ENCODE results near the gene MRPS11. TPM values are rescaled to one million over a fixed set of nuclear protein-coding genes. Genes with fewer than 3 reads are reported as not detected.

The MRPS11 gene
- total and polyA plus RNA-seq, 9 of the 15 experiments (the other 6 are each of a cell fraction or from before 2014, with no cell fraction given), result 28.3 to 83.2 (median 53.1) TPM

GRCh38 chr15:88487796-88488523 lies 20.5 kb downstream of the MRPS11 start:
- Histone ChIP-seq H3K4me2 (ENCODE audit: insufficient read depth, low read length) (no peak overlapping the region), H3K9ac (ENCODE audit: insufficient read depth in 1 of 2, low read depth in 2 of 2, low read length in 2 of 2) (peak overlapping the region in 1 of 2 experiments; percentile 49; a peak in 1 of 4 replicates), H3K36me3 (ENCODE audit: control insufficient read depth, insufficient read depth, low read length) (no peaks in the 10 kb centered on the region), H2AFZ (ENCODE audit: low read depth, low read length) (no peak overlapping the region), H4K20me1 (replicated peaks; ENCODE audit: control insufficient read depth, insufficient read depth, low read length) (no peaks in the 10 kb centered on the region; the same call in 1 of the 2 replicates), H3K27me3 (ENCODE audit: control insufficient read depth in 2 of 2, insufficient read depth in 2 of 2, low read length in 2 of 2) (no peaks in the 10 kb centered on the region), H3K4me1 (replicated peaks in 1 of 2; ENCODE audit: control insufficient read depth in 2 of 2, insufficient read depth in 2 of 2, low read length in 2 of 2) (peaks cover 0 to 10% of the 10 kb centered on the region in 2 experiments; a peak in 1 of 5 replicates), H3K9me1 (ENCODE audit: control insufficient read depth, insufficient read depth, low read length) (no peaks in the 10 kb centered on the region), H3K79me2 (ENCODE audit: control insufficient read depth, insufficient read depth, low read length) (no peaks in the 10 kb centered on the region), H3K27ac (ENCODE audit: extremely low read depth, low read depth, low read length) (no peak overlapping the region), H3K4me3 (no peak overlapping the region), H3K9me3 (replicated peaks; ENCODE audit: control insufficient read depth, insufficient read depth, low read depth, low read length) (no peaks in the 10 kb centered on the region)
- CTCF ChIA-PET (ENCODE audit: low intra/inter-chr PET ratio), result no interaction called here
- BruUV-seq (replicated peaks), result no TSS peak
- intact Hi-C loops (cut with micrococcal nuclease), result no loop called here
- 51% methylated on average over 9 of the region's 11 CpGs for WGBS (ENCODE audit: insufficient coverage, low coverage, missing lambda C conversion rate)
- ATAC-seq, result no peak
- in situ Hi-C loops (cut with MboI), result no loop called here
- TF ChIP-seq MAFG (tag; conservative IDR thresholded peaks at IDR 0.05) (peak; percentile 70), C11orf30 (IDR thresholded peaks at IDR 0.05; ENCODE audit: low read depth) (peak; percentile 35; the same call in 1 of the 2 replicates), NFE2L1 (tag; IDR thresholded peaks at IDR 0.05; ENCODE audit: borderline replicate concordance, low read depth) (peak; percentile 36; the same call in 1 of the 2 replicates), NFXL1 (CRISPR knock-in tag; IDR thresholded peaks at IDR 0.05) (no peak), NFE2 (IDR thresholded peaks at IDR 0.05; ENCODE audit: low read depth) (peak; percentile 38; the same call in 1 of the 2 replicates), ZBTB33 (CRISPR knock-in tag; IDR thresholded peaks at IDR 0.05) (0 out of 2 replicates have a peak, but pooled peaks have one; percentile 54)
- POLR2A ChIA-PET, result no interaction called here
- no peak for FAIRE-seq
- DNase-seq (ENCODE audit: extremely low read depth in 1 of 4, low spot score in 3 of 4), result no peak

Data from K562 (cell line).